ENCODE data around the gene MYO18B. TPM values are rescaled to one million over a fixed set of nuclear protein-coding genes. Genes with fewer than 3 reads are reported as not detected.

Gene MYO18B
- polyA plus RNA-seq, 1 donor (not counting 4 experiments of a cell fraction or from before 2014, with no cell fraction given), result not detected

- Histone ChIP-seq H3K27me3 (ENCODE audit: control insufficient read depth, extremely low read depth, insufficient read depth, low read length) (no peaks in the 10 kb centered on the region), H3K4me1 (ENCODE audit: control insufficient read depth, extremely low read depth, insufficient read depth, low read length) (no peaks in the 10 kb centered on the region)
Observed at GRCh38 chr22:25806579-25806978, 64.6 kb downstream of the MYO18B start.

GRCh38 chr22:25814685-25815084 is 72.7 kb downstream of the MYO18B start:
- no peak overlapping the region for H3K27ac ChIP-seq (ENCODE audit: control insufficient read depth, insufficient read depth, low read length)
- no peaks in the 10 kb centered on the region for H3K79me2 ChIP-seq (ENCODE audit: control insufficient read depth, insufficient read depth, low read length)
- no peak overlapping the region for H2AFZ ChIP-seq (ENCODE audit: control insufficient read depth, low read length)
- dilution Hi-C loops (cut with MboI; ENCODE audit: extremely low pct_ligation_motif_present, low sequenced_read_pairs), result no loop called here
- no peak for FAIRE-seq
- no peaks in the 10 kb centered on the region for H3K27me3 ChIP-seq (ENCODE audit: control insufficient read depth, extremely low read depth, insufficient read depth, low read length)
- H3K4me2 ChIP-seq (ENCODE audit: control insufficient read depth, extremely low read depth, insufficient read depth, low read depth, low read length), result no peak overlapping the region
- H3K9me3 ChIP-seq (ENCODE audit: control insufficient read depth, low read depth, low read length), result no peaks in the 10 kb centered on the region
- no peak overlapping the region for H3K4me3 ChIP-seq (ENCODE audit: control insufficient read depth in 2 of 3, extremely low read depth in 1 of 3, insufficient read depth in 2 of 3, low read depth in 1 of 3, low read length in 3 of 3)
- no peak overlapping the region for H3K9ac ChIP-seq (ENCODE audit: control insufficient read depth, extremely low read depth, insufficient read depth, low read length)
- TF ChIP-seq EZH2 (IDR thresholded peaks at IDR 0.05; ENCODE audit: low read length) (no peak), CTCF (optimal IDR thresholded peaks at IDR 0.05 in 1 of 3, IDR thresholded peaks at IDR 0.05 in 1 of 3, conservative IDR thresholded peaks at IDR 0.05 in 1 of 3; ENCODE audit: extremely low read depth in 1 of 3, insufficient read depth in 2 of 3, low read length in 3 of 3) (no peak)
- H3K4me1 ChIP-seq (ENCODE audit: control insufficient read depth, extremely low read depth, insufficient read depth, low read length), result no peaks in the 10 kb centered on the region
- no peaks in the 10 kb centered on the region for H4K20me1 ChIP-seq (ENCODE audit: control insufficient read depth, extremely low read depth, insufficient read depth, low read length)
- no peaks in the 10 kb centered on the region for H3K9me1 ChIP-seq (ENCODE audit: control insufficient read depth, extremely low read depth, insufficient read depth, low read length)
- no peaks in the 10 kb centered on the region for H3K36me3 ChIP-seq (ENCODE audit: control insufficient read depth in 2 of 2, extremely low read depth in 1 of 2, insufficient read depth in 2 of 2, low read length in 2 of 2)
- DNase-seq (ENCODE audit: low read depth, low spot score), result no peak

More at GRCh38 chr22:25806579-25806978, 64.6 kb downstream of the MYO18B start:
- H3K27ac ChIP-seq (ENCODE audit: control insufficient read depth, insufficient read depth, low read length), result no peak overlapping the region
- DNase-seq (ENCODE audit: low read depth, low spot score) (no peak), FAIRE-seq (no peak)
- H3K36me3 ChIP-seq (ENCODE audit: control insufficient read depth in 2 of 2, extremely low read depth in 1 of 2, insufficient read depth in 2 of 2, low read length in 2 of 2), result no peaks in the 10 kb centered on the region
- no peaks in the 10 kb centered on the region for H3K9me1 ChIP-seq (ENCODE audit: control insufficient read depth, extremely low read depth, insufficient read depth, low read length)
- H4K20me1 ChIP-seq (ENCODE audit: control insufficient read depth, extremely low read depth, insufficient read depth, low read length), result no peaks in the 10 kb centered on the region
- H3K4me2 ChIP-seq (ENCODE audit: control insufficient read depth, extremely low read depth, insufficient read depth, low read depth, low read length), result no peak overlapping the region
- no peaks in the 10 kb centered on the region for H3K79me2 ChIP-seq (ENCODE audit: control insufficient read depth, insufficient read depth, low read length)
- H3K4me3 ChIP-seq (ENCODE audit: control insufficient read depth in 2 of 3, extremely low read depth in 1 of 3, insufficient read depth in 2 of 3, low read depth in 1 of 3, low read length in 3 of 3), result no peak overlapping the region
- no peak overlapping the region for H2AFZ ChIP-seq (ENCODE audit: control insufficient read depth, low read length)
- H3K9me3 ChIP-seq (ENCODE audit: control insufficient read depth, low read depth, low read length), result no peaks in the 10 kb centered on the region
- H3K9ac ChIP-seq (ENCODE audit: control insufficient read depth, extremely low read depth, insufficient read depth, low read length), result no peak overlapping the region
- dilution Hi-C loops (cut with MboI; ENCODE audit: extremely low pct_ligation_motif_present, low sequenced_read_pairs), result no loop called here
- no peak for TF ChIP-seq CTCF (optimal IDR thresholded peaks at IDR 0.05 in 1 of 3, IDR thresholded peaks at IDR 0.05 in 1 of 3, conservative IDR thresholded peaks at IDR 0.05 in 1 of 3; ENCODE audit: extremely low read depth in 1 of 3, insufficient read depth in 2 of 3, low read length in 3 of 3)
- TF ChIP-seq EZH2 (IDR thresholded peaks at IDR 0.05; ENCODE audit: low read length), result no peak

Measured in keratinocyte (primary cell).